NOMO-1 treated with dmso at 0.1 percent for 144 hours (cell line): ENCODE measurements around the gene ZNF326.
A peak's percentile ranks its signal among the peaks of the same experiment; 100 is the strongest.

ENCODE experiments used
- DNase-seq: peaks from one replicate; lab custom pipeline; 2025; ENCODE audit not compliant: unreplicated experiment; lab: John Stamatoyannopoulos, UW

The ZNF326 gene

GRCh38 chr1:89994805-89995597 is at the start of gene ZNF326:
TSS of gene ZNF326 (plus strand) at chr1:89995110. CDS start at chr1:89995258, 148 bp downstream.
- DNase-seq = peak; percentile 95

- DNase-seq = no peak
Observed at GRCh38 chr1:89945852-89946476, 48.9 kb upstream of the ZNF326 start.

GRCh38 chr1:89946532-89946931 is 48.4 kb upstream of the ZNF326 start:
- no peak for DNase-seq

- DNase-seq = no peak
Observed at GRCh38 chr1:89948722-89949345, 46.1 kb upstream of the ZNF326 start.

- DNase-seq = no peak
Observed at GRCh38 chr1:89949991-89950624, 44.8 kb upstream of the ZNF326 start.

GRCh38 chr1:89950703-89951102 is 44.2 kb upstream of the ZNF326 start:
- no peak for DNase-seq

GRCh38 chr1:89951766-89952604 is 42.9 kb upstream of the ZNF326 start:
- no peak for DNase-seq

GRCh38 chr1:89952605-89953130 is 42.2 kb upstream of the ZNF326 start:
- DNase-seq = no peak

- peak; percentile 50 for DNase-seq
Observed at GRCh38 chr1:89953131-89953626, 41.7 kb upstream of the ZNF326 start.

GRCh38 chr1:89953929-89954328 is 41.0 kb upstream of the ZNF326 start:
- no peak for DNase-seq

GRCh38 chr1:89954401-89954800 is 40.5 kb upstream of the ZNF326 start:
- DNase-seq = no peak

- DNase-seq = no peak
Observed at GRCh38 chr1:89955311-89956205, 39.4 kb upstream of the ZNF326 start.

- no peak for DNase-seq
Observed at GRCh38 chr1:89957107-89957506, 37.8 kb upstream of the ZNF326 start.

GRCh38 chr1:89958851-89959654 is 35.9 kb upstream of the ZNF326 start:
- DNase-seq = no peak

- no peak for DNase-seq
Observed at GRCh38 chr1:89959719-89960118, 35.2 kb upstream of the ZNF326 start.

- no peak for DNase-seq
Observed at GRCh38 chr1:89962024-89962741, 32.7 kb upstream of the ZNF326 start.

- DNase-seq = no peak
Observed at GRCh38 chr1:89962742-89963075, 32.2 kb upstream of the ZNF326 start.

- DNase-seq = no peak
Observed at GRCh38 chr1:89965193-89965768, 29.6 kb upstream of the ZNF326 start.
